T-cell (primary cell): Measurements from ENCODE around the gene ARG2. TPM values are rescaled to one million over a fixed set of nuclear protein-coding genes. Genes with fewer than 3 reads are reported as not detected.

Experiments used
- ATAC-seq, 4 experiments: fragments of 200-7000 bp in 3 of 4; fragments of 150-1000 bp in 1 of 4; cut with Tn5 transposase; replicated peaks in 1 of 4; 1 replicate in 3 of 4; 2 replicates in 1 of 4; pipeline ENCODE4 v1.10.0; 2021; ENCODE audit warnings: moderate library complexity in 3 of 4, mild to moderate bottlenecking in 2 of 4, moderate number of reproducible peaks in 1 of 4
- CTCF ChIA-PET, 2 donors: fragments of 300-600 bp; sonication (Branson Sonifier 250); formaldehyde crosslinking; loops; one replicate each; lab custom pipeline; 2022; ENCODE audit warnings: antibody characterized with exemption in 2 of 2; lab: Charles Lee
- POLR2A ChIA-PET, 2 donors: fragments of 300-600 bp; sonication (Branson Sonifier 250); formaldehyde crosslinking; loops; one replicate each; lab custom pipeline; 2022; ENCODE audit warnings: antibody characterized with exemption in 2 of 2; lab: Charles Lee
- DNase-seq, 35 experiments: peaks; one replicate each; pipeline versions ENCODE4 v3.0.0 to v3.0.0-alpha.2; 2013 to 2023
- H3K27ac ChIP-seq: one replicate; pipeline ENCODE4 v1.5.1; 2013; ENCODE audit warnings: low read length
- H3K27me3 ChIP-seq, 2 experiments: replicated peaks in 1 of 2; 1 replicate in 1 of 2; 2 replicates in 1 of 2; pipeline versions ENCODE4 v1.6.1 to v1.7.0; 2013; ENCODE audit warnings: low read length in 1 of 2, mixed read lengths in 1 of 2; ENCODE audit not compliant: control insufficient read depth in 2 of 2, insufficient read depth in 2 of 2; ENCODE audit errors: extremely low read depth in 1 of 2
- H3K36me3 ChIP-seq, 2 donors: 1 replicate in 1 of 2; 2 replicates in 1 of 2; pipeline versions ENCODE4 v1.6.1 to v1.7.0; 2013; ENCODE audit warnings: low read length in 1 of 2; ENCODE audit not compliant: control insufficient read depth in 2 of 2, insufficient read depth in 1 of 2; ENCODE audit errors: extremely low read depth in 1 of 2
- H3K4me1 ChIP-seq, 2 experiments: 1 replicate in 1 of 2; 2 replicates in 1 of 2; pipeline versions ENCODE4 v1.6.1 to v1.7.0; 2013; ENCODE audit warnings: low read length in 2 of 2, mixed read lengths in 1 of 2; ENCODE audit not compliant: insufficient read depth in 2 of 2, control insufficient read depth in 1 of 2; ENCODE audit errors: extremely low read depth in 1 of 2
- H3K4me3 ChIP-seq, 2 donors: 1 replicate in 1 of 2; 2 replicates in 1 of 2; pipeline versions ENCODE4 v1.5.1 to v1.7.0; 2013; ENCODE audit warnings: mild to moderate bottlenecking in 2 of 2, low read length in 1 of 2, moderate library complexity in 1 of 2; ENCODE audit not compliant: control insufficient read depth in 1 of 2; ENCODE audit errors: extremely low read depth in 1 of 2
- H3K9me3 ChIP-seq: 2 replicates; pipeline ENCODE4 v1.7.0; 2013
- H3K27ac Mint-ChIP-seq, 2 donors: one replicate each; pipeline ENCODE4 v1.8.0; 2020 to 2021; ENCODE audit warnings: mild to moderate bottlenecking in 2 of 2, mixed read lengths in 2 of 2
- H3K27me3 Mint-ChIP-seq, 2 donors: one replicate each; pipeline ENCODE4 v1.8.0; 2021 to 2022; ENCODE audit warnings: mixed read lengths in 2 of 2
- H3K36me3 Mint-ChIP-seq: one replicate; pipeline ENCODE4 v1.8.0; 2021; ENCODE audit warnings: mixed read lengths
- H3K4me1 Mint-ChIP-seq, 3 donors: one replicate each; pipeline ENCODE4 v1.8.0; 2020 to 2022; ENCODE audit warnings: mixed read lengths in 3 of 3, mild to moderate bottlenecking in 1 of 3
- H3K4me3 Mint-ChIP-seq, 3 donors: one replicate each; pipeline ENCODE4 v1.8.0; 2020 to 2022; ENCODE audit warnings: mild to moderate bottlenecking in 3 of 3, mixed read lengths in 3 of 3, moderate library complexity in 3 of 3
- H3K9me3 Mint-ChIP-seq, 3 donors: one replicate each; pipeline ENCODE4 v1.8.0; 2020 to 2022; ENCODE audit warnings: mixed read lengths in 3 of 3
- WGBS: methylation state at CpG from one replicate; pipeline ENCODE4 v1.1.5; 2013; ENCODE audit warnings: missing lambda C conversion rate; ENCODE audit not compliant: insufficient coverage; 5-methylcytosine and 5-hydroxymethylcytosine counted together
- total RNA-seq, 35 experiments: library from RNA in 6 of 35; stranded (reverse) in 6 of 35; fragments of 120-200 nt in 1 of 35; gene quantifications; one replicate each; pipeline versions ENCODE4 v1.2.1 to v1.2.4 and lab custom pipeline; 2013 to 2026

Gene ARG2
- total RNA-seq, 5 donors from 2014 or later (not counting 1 experiment from before 2014, with no cell fraction given): 0.62 to 2.6 (median 1.1) TPM

GRCh38 chr14:67577909-67578749, 41.6 kb upstream of the ARG2 start:
- Histone ChIP-seq H3K4me3 (no peak overlapping the region), H3K36me3 (no peaks in the 10 kb centered on the region), H3K4me1 (no peaks in the 10 kb centered on the region), H3K27ac (no peak overlapping the region), H3K9me3 (no peaks in the 10 kb centered on the region), H3K27me3 (peaks cover 0 to 4% of the 10 kb centered on the region in 2 experiments)
- ChIA-PET POLR2A (no interaction called here), CTCF (interaction anchor here in 1 of 2 donors (0.8 kb wide), 1 partner anchor 126 kb away, joined by 3 read pairs; no protein-coding TSS in a partner anchor)
- Mint-ChIP-seq H3K27me3 (no peaks in the 10 kb centered on the region), H3K27ac (no peak overlapping the region), H3K4me3 (no peak overlapping the region), H3K36me3 (no peaks in the 10 kb centered on the region), H3K4me1 (no peaks in the 10 kb centered on the region), H3K9me3 (no peaks in the 10 kb centered on the region)
- DNase-seq: no peak
- no peak for ATAC-seq
- WGBS: 92% methylated on average over 13 of the region's 16 CpGs

GRCh38 chr14:67579040-67579439, 40.7 kb upstream of the ARG2 start:
- no peaks in the 10 kb centered on the region for H3K36me3 Mint-ChIP-seq
- H3K4me1 Mint-ChIP-seq: no peaks in the 10 kb centered on the region
- H3K9me3 Mint-ChIP-seq: no peaks in the 10 kb centered on the region
- ATAC-seq (no peak), DNase-seq (no peak)
- H3K27ac ChIP-seq: no peak overlapping the region
- POLR2A ChIA-PET: no interaction called here
- H3K27ac Mint-ChIP-seq: no peak overlapping the region
- H3K4me3 ChIP-seq: no peak overlapping the region
- 87% methylated on average over 13 of the region's 15 CpGs for WGBS
- no peaks in the 10 kb centered on the region for H3K9me3 ChIP-seq
- CTCF ChIA-PET: interaction anchor here (0.6 to 1.3 kb wide), 2 partner anchors 8 to 151 kb away, joined by 3 to 4 read pairs; no protein-coding TSS in a partner anchor
- no peak overlapping the region for H3K4me3 Mint-ChIP-seq
- peaks cover 0 to 2% of the 10 kb centered on the region in 2 experiments for H3K27me3 ChIP-seq
- H3K4me1 ChIP-seq: no peaks in the 10 kb centered on the region
- no peaks in the 10 kb centered on the region for H3K27me3 Mint-ChIP-seq
- H3K36me3 ChIP-seq: no peaks in the 10 kb centered on the region

- ATAC-seq (no peak), DNase-seq (no peak)
- Mint-ChIP-seq H3K27ac (no peak overlapping the region), H3K36me3 (no peaks in the 10 kb centered on the region), H3K27me3 (no peaks in the 10 kb centered on the region), H3K9me3 (no peaks in the 10 kb centered on the region), H3K4me3 (no peak overlapping the region), H3K4me1 (no peaks in the 10 kb centered on the region)
- Histone ChIP-seq H3K27ac (no peak overlapping the region), H3K36me3 (no peaks in the 10 kb centered on the region), H3K4me3 (no peak overlapping the region), H3K9me3 (no peaks in the 10 kb centered on the region), H3K27me3 (no peaks in the 10 kb centered on the region), H3K4me1 (no peaks in the 10 kb centered on the region)
- ChIA-PET POLR2A (no interaction called here), CTCF (interaction anchor here (0.6 to 1.6 kb wide), 4 partner anchors 8 to 1377 kb away, joined by 3 to 4 read pairs (median 4); no protein-coding TSS in a partner anchor)
- WGBS: 85% methylated on average over 7 of the region's 7 CpGs
Measured at GRCh38 chr14:67579636-67580035, 40.1 kb upstream of the ARG2 start.

- DNase-seq (no peak), ATAC-seq (no peak)
- no peak overlapping the region for H3K27ac ChIP-seq
- POLR2A ChIA-PET: no interaction called here
- CTCF ChIA-PET: interaction anchor here (0.8 to 2.6 kb wide), 4 partner anchors 9 to 124 kb away, joined by 3 to 6 read pairs (median 4); no protein-coding TSS in a partner anchor
- Mint-ChIP-seq H3K27me3 (no peaks in the 10 kb centered on the region), H3K36me3 (no peaks in the 10 kb centered on the region), H3K4me3 (no peak overlapping the region), H3K9me3 (no peaks in the 10 kb centered on the region), H3K4me1 (no peaks in the 10 kb centered on the region), H3K27ac (no peak overlapping the region)
- no peaks in the 10 kb centered on the region for H3K9me3 ChIP-seq
- no peaks in the 10 kb centered on the region for H3K4me1 ChIP-seq
- no peak overlapping the region for H3K4me3 ChIP-seq
- H3K36me3 ChIP-seq: peaks cover 0 to 2% of the 10 kb centered on the region in 2 donors
- 85% methylated on average over 9 of the region's 11 CpGs for WGBS
- H3K27me3 ChIP-seq: no peaks in the 10 kb centered on the region
Measured at GRCh38 chr14:67580336-67581171, 39.2 kb upstream of the ARG2 start.

GRCh38 chr14:67581643-67582042, 38.1 kb upstream of the ARG2 start:
- POLR2A ChIA-PET: interaction anchor here in 1 of 2 donors (0.6 kb wide), 1 partner anchor 91 kb away, joined by 3 read pairs; no protein-coding TSS in a partner anchor
- H3K4me3 ChIP-seq: no peak overlapping the region

GRCh38 chr14:67582061-67582460, 37.7 kb upstream of the ARG2 start:
- H3K9me3 ChIP-seq: no peaks in the 10 kb centered on the region
- Mint-ChIP-seq H3K9me3 (no peaks in the 10 kb centered on the region), H3K27ac (no peak overlapping the region), H3K36me3 (peaks cover 4% of the 10 kb centered on the region), H3K27me3 (no peaks in the 10 kb centered on the region), H3K4me3 (no peak overlapping the region), H3K4me1 (no peaks in the 10 kb centered on the region)
- H3K27ac ChIP-seq: no peak overlapping the region
- DNase-seq (no peak), ATAC-seq (no peak)
- H3K36me3 ChIP-seq: peaks cover 0 to 5% of the 10 kb centered on the region in 2 donors
- ChIA-PET POLR2A (no interaction called here), CTCF (interaction anchor here in 1 of 2 donors (1.2 to 2.6 kb wide), 2 partner anchors 85 to 122 kb away, joined by 5 to 6 read pairs; no protein-coding TSS in a partner anchor)
- no peaks in the 10 kb centered on the region for H3K4me1 ChIP-seq
- H3K4me3 ChIP-seq: no peak overlapping the region
- no peaks in the 10 kb centered on the region for H3K27me3 ChIP-seq
- 81% methylated on average over 6 of the region's 7 CpGs for whole genome bisulfite sequencing

More at GRCh38 chr14:67581643-67582042, 38.1 kb upstream of the ARG2 start:
- ATAC-seq (no peak), DNase-seq (no peak)
- H3K4me1 ChIP-seq: no peaks in the 10 kb centered on the region
- Mint-ChIP-seq H3K27me3 (no peaks in the 10 kb centered on the region), H3K4me3 (no peak overlapping the region), H3K9me3 (no peaks in the 10 kb centered on the region), H3K4me1 (no peaks in the 10 kb centered on the region), H3K27ac (no peak overlapping the region), H3K36me3 (peaks cover 4% of the 10 kb centered on the region)
- no peak overlapping the region for H3K27ac ChIP-seq
- no peaks in the 10 kb centered on the region for H3K27me3 ChIP-seq
- peaks cover 0 to 5% of the 10 kb centered on the region in 2 donors for H3K36me3 ChIP-seq
- CTCF ChIA-PET: interaction anchor here in 1 of 2 donors (1.2 to 2.6 kb wide), 2 partner anchors 86 to 123 kb away, joined by 5 to 6 read pairs; no protein-coding TSS in a partner anchor
- 100% methylated on average over 1 of the region's 1 CpG for WGBS
- H3K9me3 ChIP-seq: no peaks in the 10 kb centered on the region
